Measurements from ENCODE around the gene GDAP1L1.
A peak's percentile ranks its signal among the peaks of the same experiment; 100 is the strongest.
"Not testable (repeated sequence)": the region's sequence is repeated elsewhere in the genome, so short reads cannot be mapped to it uniquely, and the experiment has no call there.

Gene GDAP1L1

GRCh38 chr20:44221368-44221954 lies 25.6 kb upstream of the GDAP1L1 start:
- Histone ChIP-seq H3K36me3 (ENCODE audit: insufficient read depth, low read length) (no peaks in the 10 kb centered on the region), H3K27ac (ENCODE audit: low read depth, low read length) (no peak overlapping the region), H3K9me3 (ENCODE audit: insufficient read depth, low read depth, low read length) (no peaks in the 10 kb centered on the region), H3K9ac (ENCODE audit: low read depth, low read length) (no peak overlapping the region), H3K4me1 (ENCODE audit: insufficient read depth, low read length) (0 out of 2 replicates have a peak, but pooled peaks cover 2% of the 10 kb centered on the region), H3K27me3 (ENCODE audit: insufficient read depth, low read length) (no peaks in the 10 kb centered on the region), H3K4me3 (ENCODE audit: low read length) (no peak overlapping the region)
- WGBS = 91% methylated on average over 3 of the region's 3 CpGs

- WGBS = 94% methylated on average over 5 of the region's 5 CpGs
- Histone ChIP-seq H3K4me1 (ENCODE audit: insufficient read depth, low read length) (0 out of 2 replicates have a peak, but pooled peaks cover 2% of the 10 kb centered on the region), H3K36me3 (ENCODE audit: insufficient read depth, low read length) (no peaks in the 10 kb centered on the region), H3K9me3 (ENCODE audit: insufficient read depth, low read depth, low read length) (no peaks in the 10 kb centered on the region), H3K27ac (ENCODE audit: low read depth, low read length) (no peak overlapping the region), H3K4me3 (ENCODE audit: low read length) (no peak overlapping the region), H3K27me3 (ENCODE audit: insufficient read depth, low read length) (no peaks in the 10 kb centered on the region), H3K9ac (ENCODE audit: low read depth, low read length) (no peak overlapping the region)
These were observed 25.1 kb upstream of the GDAP1L1 start for GRCh38 chr20:44222027-44222426.

- Histone ChIP-seq H3K9ac (ENCODE audit: low read depth, low read length) (no peak overlapping the region), H3K4me1 (ENCODE audit: insufficient read depth, low read length) (0 out of 2 replicates have a peak, but pooled peaks cover 2% of the 10 kb centered on the region), H3K27me3 (ENCODE audit: insufficient read depth, low read length) (no peaks in the 10 kb centered on the region), H3K9me3 (ENCODE audit: insufficient read depth, low read depth, low read length) (no peaks in the 10 kb centered on the region), H3K36me3 (ENCODE audit: insufficient read depth, low read length) (no peaks in the 10 kb centered on the region), H3K27ac (ENCODE audit: low read depth, low read length) (no peak overlapping the region), H3K4me3 (ENCODE audit: low read length) (no peak overlapping the region)
- 73% methylated on average over 7 of the region's 7 CpGs for WGBS
These were observed 24.3 kb upstream of the GDAP1L1 start for GRCh38 chr20:44222633-44223368.

GRCh38 chr20:44223721-44224120 lies 23.4 kb upstream of the GDAP1L1 start:
- Histone ChIP-seq H3K9me3 (ENCODE audit: insufficient read depth, low read depth, low read length) (no peaks in the 10 kb centered on the region), H3K27ac (ENCODE audit: low read depth, low read length) (no peak overlapping the region), H3K4me1 (ENCODE audit: insufficient read depth, low read length) (0 out of 2 replicates have a peak, but pooled peaks cover 2% of the 10 kb centered on the region), H3K4me3 (ENCODE audit: low read length) (no peak overlapping the region), H3K27me3 (ENCODE audit: insufficient read depth, low read length) (no peaks in the 10 kb centered on the region), H3K36me3 (ENCODE audit: insufficient read depth, low read length) (no peaks in the 10 kb centered on the region), H3K9ac (ENCODE audit: low read depth, low read length) (no peak overlapping the region)
- WGBS = 93% methylated on average over 5 of the region's 5 CpGs

GRCh38 chr20:44224637-44225036 lies 22.5 kb upstream of the GDAP1L1 start:
- WGBS = 90% methylated on average over 5 of the region's 5 CpGs
- Histone ChIP-seq H3K27ac (ENCODE audit: low read depth, low read length) (no peak overlapping the region), H3K4me3 (ENCODE audit: low read length) (no peak overlapping the region), H3K4me1 (ENCODE audit: insufficient read depth, low read length) (0 out of 2 replicates have a peak, but pooled peaks cover 2% of the 10 kb centered on the region), H3K27me3 (ENCODE audit: insufficient read depth, low read length) (no peaks in the 10 kb centered on the region), H3K36me3 (ENCODE audit: insufficient read depth, low read length) (no peaks in the 10 kb centered on the region), H3K9me3 (ENCODE audit: insufficient read depth, low read depth, low read length) (no peaks in the 10 kb centered on the region), H3K9ac (ENCODE audit: low read depth, low read length) (no peak overlapping the region)

- peaks cover 10% of the 10 kb centered on the region for H3K4me1 ChIP-seq (ENCODE audit: insufficient read depth, low read length)
- no peaks in the 10 kb centered on the region for H3K27me3 ChIP-seq (ENCODE audit: insufficient read depth, low read length)
- H3K9me3 ChIP-seq (ENCODE audit: insufficient read depth, low read depth, low read length) = no peaks in the 10 kb centered on the region
- H3K27ac ChIP-seq (ENCODE audit: low read depth, low read length) = no peak overlapping the region
- whole genome bisulfite sequencing = 79% methylated on average over 16 of the region's 17 CpGs
- no peaks in the 10 kb centered on the region for H3K36me3 ChIP-seq (ENCODE audit: insufficient read depth, low read length)
- no peak overlapping the region for H3K4me3 ChIP-seq (ENCODE audit: low read length)
- H3K9ac ChIP-seq (ENCODE audit: low read depth, low read length) = no peak overlapping the region
These were observed 18.4 kb upstream of the GDAP1L1 start for GRCh38 chr20:44228465-44229258.

- Histone ChIP-seq H3K9me3 (ENCODE audit: insufficient read depth, low read depth, low read length) (no peaks in the 10 kb centered on the region), H3K27ac (ENCODE audit: low read depth, low read length) (peak overlapping the region; percentile 48; the same call in 1 of the 2 replicates), H3K4me3 (ENCODE audit: low read length) (no peak overlapping the region), H3K9ac (ENCODE audit: low read depth, low read length) (no peak overlapping the region), H3K4me1 (ENCODE audit: insufficient read depth, low read length) (peaks cover 10% of the 10 kb centered on the region), H3K36me3 (ENCODE audit: insufficient read depth, low read length) (no peaks in the 10 kb centered on the region), H3K27me3 (ENCODE audit: insufficient read depth, low read length) (no peaks in the 10 kb centered on the region)
- WGBS = 79% methylated on average over 7 of the region's 7 CpGs
These were observed 15.9 kb upstream of the GDAP1L1 start for GRCh38 chr20:44231193-44231592.

- 56% methylated on average over 10 of the region's 10 CpGs for WGBS
- no peak overlapping the region for H3K9ac ChIP-seq (ENCODE audit: low read depth, low read length)
- peaks cover 10% of the 10 kb centered on the region for H3K4me1 ChIP-seq (ENCODE audit: insufficient read depth, low read length)
These were observed 15.2 kb upstream of the GDAP1L1 start for GRCh38 chr20:44231713-44232468.

GRCh38 chr20:44232469-44232856 lies 14.6 kb upstream of the GDAP1L1 start:
- H3K27ac ChIP-seq (ENCODE audit: low read depth, low read length); H3K9ac ChIP-seq (ENCODE audit: low read depth, low read length); H3K27me3 ChIP-seq (ENCODE audit: insufficient read depth, low read length); H3K4me3 ChIP-seq (ENCODE audit: low read length); H3K9me3 ChIP-seq (ENCODE audit: insufficient read depth, low read depth, low read length); H3K36me3 ChIP-seq (ENCODE audit: insufficient read depth, low read length): not testable (repeated sequence)
- WGBS = 96% methylated on average over 3 of the region's 4 CpGs
- H3K4me1 ChIP-seq (ENCODE audit: insufficient read depth, low read length) = peaks cover 10% of the 10 kb centered on the region

More at GRCh38 chr20:44231713-44232468, 15.2 kb upstream of the GDAP1L1 start:
- Histone ChIP-seq H3K4me3 (ENCODE audit: low read length) (no peak overlapping the region), H3K27me3 (ENCODE audit: insufficient read depth, low read length) (no peaks in the 10 kb centered on the region), H3K9me3 (ENCODE audit: insufficient read depth, low read depth, low read length) (no peaks in the 10 kb centered on the region), H3K27ac (ENCODE audit: low read depth, low read length) (peak overlapping the region; percentile 48; the same call in 1 of the 2 replicates), H3K36me3 (ENCODE audit: insufficient read depth, low read length) (no peaks in the 10 kb centered on the region)

GRCh38 chr20:44233436-44234016 lies 13.6 kb upstream of the GDAP1L1 start:
- H3K9ac ChIP-seq (ENCODE audit: low read depth, low read length) = no peak overlapping the region
- H3K27ac ChIP-seq (ENCODE audit: low read depth, low read length) = no peak overlapping the region
- 92% methylated on average over 6 of the region's 6 CpGs for WGBS
- H3K36me3 ChIP-seq (ENCODE audit: insufficient read depth, low read length) = no peaks in the 10 kb centered on the region
- H3K4me1 ChIP-seq (ENCODE audit: insufficient read depth, low read length) = peaks cover 10% of the 10 kb centered on the region
- H3K9me3 ChIP-seq (ENCODE audit: insufficient read depth, low read depth, low read length) = no peaks in the 10 kb centered on the region
- no peaks in the 10 kb centered on the region for H3K27me3 ChIP-seq (ENCODE audit: insufficient read depth, low read length)
- no peak overlapping the region for H3K4me3 ChIP-seq (ENCODE audit: low read length)
